Measurements from ENCODE around the gene GALNT17. TPM values are rescaled to one million over a fixed set of nuclear protein-coding genes. Genes with fewer than 3 reads are reported as not detected.

GALNT17 gene
- total RNA-seq, 1 experiment from 2014 or later = not detected

GRCh38 chr7:71527213-71527612 lies 395.3 kb downstream of the GALNT17 start:
- in situ Hi-C loops (cut with HindIII; ENCODE audit: low pct_unique_long_range_greater_than_20kb, low sequenced_read_pairs) (no loop called here), intact Hi-C loops (cut with micrococcal nuclease; ENCODE audit: unreplicated experiment) (no loop called here)
- H3K27ac ChIP-seq (ENCODE audit: low read length) = no peak overlapping the region
- no peaks in the 10 kb centered on the region for H3K4me1 ChIP-seq (ENCODE audit: control insufficient read depth, insufficient read depth, low read length)
- H3K36me3 ChIP-seq (ENCODE audit: control insufficient read depth, insufficient read depth, low read length) = no peaks in the 10 kb centered on the region
- no peaks in the 10 kb centered on the region for H3K27me3 ChIP-seq (ENCODE audit: control insufficient read depth, insufficient read depth, low read length)
- DNase-seq (ENCODE audit: low read depth, low spot score) (no peak), ATAC-seq (no peak)
- TF ChIP-seq POLR2AphosphoS5 (IDR thresholded peaks at IDR 0.05; ENCODE audit: low read depth, low read length) = no peak
- ChIA-PET POLR2A (no interaction called here), CTCF (no interaction called here)
- no peak overlapping the region for H3K4me3 ChIP-seq (ENCODE audit: low read depth in 2 of 2, low read length in 2 of 2)
- H3K9me3 ChIP-seq (ENCODE audit: control insufficient read depth, insufficient read depth, low read depth, low read length) = no peaks in the 10 kb centered on the region
- BruUV-seq (replicated peaks) = no TSS peak

GRCh38 chr7:71535616-71536015 lies 403.7 kb downstream of the GALNT17 start:
- Histone ChIP-seq H3K4me1 (ENCODE audit: control insufficient read depth, insufficient read depth, low read length) (no peaks in the 10 kb centered on the region), H3K36me3 (ENCODE audit: control insufficient read depth, insufficient read depth, low read length) (no peaks in the 10 kb centered on the region), H3K27ac (ENCODE audit: low read length) (no peak overlapping the region), H3K27me3 (ENCODE audit: control insufficient read depth, insufficient read depth, low read length) (no peaks in the 10 kb centered on the region), H3K4me3 (ENCODE audit: low read depth in 2 of 2, low read length in 2 of 2) (no peak overlapping the region), H3K9me3 (ENCODE audit: control insufficient read depth, insufficient read depth, low read depth, low read length) (no peaks in the 10 kb centered on the region)
- intact Hi-C loops (cut with micrococcal nuclease; ENCODE audit: unreplicated experiment) (no loop called here), in situ Hi-C loops (cut with HindIII; ENCODE audit: low pct_unique_long_range_greater_than_20kb, low sequenced_read_pairs) (no loop called here)
- POLR2A ChIA-PET = no interaction called here
- TF ChIP-seq POLR2AphosphoS5 (IDR thresholded peaks at IDR 0.05; ENCODE audit: low read depth, low read length) (no peak), TCF7L2 (IDR thresholded peaks at IDR 0.05; ENCODE audit: low read depth, low read length) (no peak), SIN3A (IDR thresholded peaks at IDR 0.05; ENCODE audit: borderline replicate concordance, insufficient read depth, low read depth, low read length) (no peak), CTCF (IDR thresholded peaks at IDR 0.05) (no peak)
- TF ChIP-seq, protein P1, sequence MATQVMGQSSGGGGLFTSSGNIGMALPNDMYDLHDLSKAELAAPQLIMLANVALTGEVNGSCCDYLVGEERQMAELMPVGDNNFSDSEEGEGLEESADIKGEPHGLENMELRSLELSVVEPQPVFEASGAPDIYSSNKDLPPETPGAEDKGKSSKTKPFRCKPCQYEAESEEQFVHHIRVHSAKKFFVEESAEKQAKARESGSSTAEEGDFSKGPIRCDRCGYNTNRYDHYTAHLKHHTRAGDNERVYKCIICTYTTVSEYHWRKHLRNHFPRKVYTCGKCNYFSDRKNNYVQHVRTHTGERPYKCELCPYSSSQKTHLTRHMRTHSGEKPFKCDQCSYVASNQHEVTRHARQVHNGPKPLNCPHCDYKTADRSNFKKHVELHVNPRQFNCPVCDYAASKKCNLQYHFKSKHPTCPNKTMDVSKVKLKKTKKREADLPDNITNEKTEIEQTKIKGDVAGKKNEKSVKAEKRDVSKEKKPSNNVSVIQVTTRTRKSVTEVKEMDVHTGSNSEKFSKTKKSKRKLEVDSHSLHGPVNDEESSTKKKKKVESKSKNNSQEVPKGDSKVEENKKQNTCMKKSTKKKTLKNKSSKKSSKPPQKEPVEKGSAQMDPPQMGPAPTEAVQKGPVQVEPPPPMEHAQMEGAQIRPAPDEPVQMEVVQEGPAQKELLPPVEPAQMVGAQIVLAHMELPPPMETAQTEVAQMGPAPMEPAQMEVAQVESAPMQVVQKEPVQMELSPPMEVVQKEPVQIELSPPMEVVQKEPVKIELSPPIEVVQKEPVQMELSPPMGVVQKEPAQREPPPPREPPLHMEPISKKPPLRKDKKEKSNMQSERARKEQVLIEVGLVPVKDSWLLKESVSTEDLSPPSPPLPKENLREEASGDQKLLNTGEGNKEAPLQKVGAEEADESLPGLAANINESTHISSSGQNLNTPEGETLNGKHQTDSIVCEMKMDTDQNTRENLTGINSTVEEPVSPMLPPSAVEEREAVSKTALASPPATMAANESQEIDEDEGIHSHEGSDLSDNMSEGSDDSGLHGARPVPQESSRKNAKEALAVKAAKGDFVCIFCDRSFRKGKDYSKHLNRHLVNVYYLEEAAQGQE (IDR thresholded peaks at IDR 0.05; ENCODE audit: insufficient read depth in 1 of 2, low read depth in 2 of 2, low read length in 1 of 2) = no peak
- CTCF ChIA-PET = no interaction called here
- ATAC-seq (no peak), DNase-seq (ENCODE audit: low read depth, low spot score) (no peak)
- no TSS peak for BruUV-seq (replicated peaks)

DNA sequence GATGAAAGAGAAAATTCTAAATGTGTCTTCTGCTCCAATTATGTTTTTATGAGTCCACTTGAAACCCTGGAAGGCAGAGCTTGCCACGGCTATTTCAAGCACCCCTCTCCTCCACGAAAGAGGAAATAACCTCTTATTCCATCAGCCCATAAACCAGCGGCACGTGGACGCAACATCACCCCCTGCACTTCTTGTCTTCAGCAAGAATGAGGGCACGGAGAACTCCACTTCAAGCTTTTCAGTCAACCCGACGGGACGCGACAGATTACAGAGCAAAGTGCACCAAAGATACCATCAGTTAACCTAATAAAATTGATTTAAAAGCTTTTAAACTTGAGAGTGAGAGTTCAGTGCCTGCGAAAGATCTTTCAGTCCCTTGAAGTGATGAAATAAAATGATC lies 406.3 kb downstream of the GALNT17 start:
- no peaks in the 10 kb centered on the region for H3K36me3 ChIP-seq (ENCODE audit: control insufficient read depth, insufficient read depth, low read length)
- H3K9me3 ChIP-seq (ENCODE audit: control insufficient read depth, insufficient read depth, low read depth, low read length) = no peaks in the 10 kb centered on the region
- TF ChIP-seq POLR2AphosphoS5 (IDR thresholded peaks at IDR 0.05; ENCODE audit: low read depth, low read length) = no peak
- no peak for TF ChIP-seq TCF7L2 (IDR thresholded peaks at IDR 0.05; ENCODE audit: low read depth, low read length)
- TF ChIP-seq, protein P1 (IDR thresholded peaks at IDR 0.05; ENCODE audit: insufficient read depth in 1 of 2, low read depth in 2 of 2, low read length in 1 of 2) = no peak
- TF ChIP-seq SIN3A (IDR thresholded peaks at IDR 0.05; ENCODE audit: borderline replicate concordance, insufficient read depth, low read depth, low read length) = no peak
- no peak for TF ChIP-seq CTCF (IDR thresholded peaks at IDR 0.05)
- in situ Hi-C loops (cut with HindIII; ENCODE audit: low pct_unique_long_range_greater_than_20kb, low sequenced_read_pairs) (no loop called here), intact Hi-C loops (cut with micrococcal nuclease; ENCODE audit: unreplicated experiment) (no loop called here)
- no TSS peak for BruUV-seq (replicated peaks)
- no peaks in the 10 kb centered on the region for H3K27me3 ChIP-seq (ENCODE audit: control insufficient read depth, insufficient read depth, low read length)
- H3K27ac ChIP-seq (ENCODE audit: low read length) = no peak overlapping the region
- H3K4me3 ChIP-seq (ENCODE audit: low read depth in 2 of 2, low read length in 2 of 2) = no peak overlapping the region
- POLR2A ChIA-PET = no interaction called here
- ATAC-seq (no peak), DNase-seq (ENCODE audit: low read depth, low spot score) (no peak)
- no peaks in the 10 kb centered on the region for H3K4me1 ChIP-seq (ENCODE audit: control insufficient read depth, insufficient read depth, low read length)
- CTCF ChIA-PET = no interaction called here
